ENCODE results near the gene RPS6KA2. TPM values are rescaled to one million over a fixed set of nuclear protein-coding genes. Genes with fewer than 3 reads are reported as not detected.

RPS6KA2 gene
- 22.5 TPM for polyA plus RNA-seq (ENCODE audit: insufficient read length)

DNA sequence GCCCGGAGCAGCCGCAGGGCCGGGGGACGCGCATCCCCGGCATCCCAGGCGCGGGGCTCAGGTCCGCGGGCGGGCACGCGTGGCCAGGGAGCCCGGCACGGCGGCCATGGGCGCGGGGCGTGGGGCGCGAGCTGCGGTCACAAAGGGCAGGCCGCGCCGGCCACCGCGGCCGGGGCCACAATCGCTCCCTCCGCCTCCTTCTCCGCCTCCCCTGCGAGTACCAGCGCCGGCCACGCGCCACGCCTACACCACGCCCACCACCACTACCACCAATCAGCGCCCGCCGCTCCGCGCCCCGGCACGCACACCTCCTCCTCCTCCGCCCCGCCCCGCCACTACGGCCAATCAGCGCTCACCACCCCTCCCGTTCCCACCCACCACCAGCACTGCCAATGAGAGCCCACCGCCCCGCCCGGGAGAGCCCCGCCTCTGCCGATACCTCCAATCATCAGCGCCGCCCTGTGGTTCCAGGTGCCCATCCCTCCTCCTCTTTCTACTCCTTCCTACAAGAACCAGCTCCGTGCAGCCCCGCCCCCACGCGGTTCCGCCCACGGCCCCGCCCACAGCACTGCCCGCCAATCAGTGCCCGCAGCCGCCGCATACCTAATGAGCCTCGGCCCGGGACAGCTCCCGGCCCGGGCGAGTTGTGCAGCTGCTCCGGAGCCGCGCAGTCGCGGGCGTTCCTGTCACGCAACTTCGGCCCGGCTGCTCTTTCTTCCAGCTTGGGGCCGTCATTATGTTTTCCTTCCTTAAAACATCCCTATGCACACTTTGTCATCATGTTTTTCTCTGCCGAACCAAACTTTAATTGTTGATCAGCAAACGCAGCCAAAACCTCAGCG, at the start of gene RPS6KA2:
Gene RPS6KA2, minus strand, starts transcription at position 219 of the 842 bp plus-strand sequence. CDS start 232 bp downstream, outside the sequence.
- peak; percentile 92 for DNase-seq (ENCODE audit: low read depth)

DNA sequence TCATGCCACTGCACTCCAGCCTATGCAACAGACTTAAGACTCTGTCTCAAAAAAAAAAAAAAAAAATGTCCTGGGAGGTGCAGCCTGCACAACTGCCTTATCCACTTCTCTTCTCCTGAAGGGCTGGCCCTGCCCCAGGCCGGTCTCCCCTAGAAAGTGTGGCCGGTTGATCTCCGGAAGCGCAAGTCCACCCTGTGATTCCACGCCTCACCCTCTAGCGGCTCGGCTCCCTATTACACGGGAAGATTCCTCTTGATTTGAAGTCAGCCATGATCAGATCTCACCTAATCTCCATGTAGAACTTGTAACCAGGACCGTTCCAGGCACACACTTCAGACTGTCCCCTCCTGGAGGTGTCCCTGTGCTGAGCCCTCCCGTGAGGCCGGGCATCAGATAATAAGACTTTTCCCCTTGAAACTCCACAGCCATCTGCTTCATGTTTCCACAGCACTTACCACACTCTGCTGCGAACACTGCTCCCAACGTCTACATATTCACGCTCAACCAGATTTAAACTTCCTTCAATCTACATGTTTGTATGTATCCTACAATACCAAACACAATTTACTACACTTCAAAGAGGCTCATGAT, 49.3 kb upstream of the RPS6KA2 start:
- no peak for DNase-seq (ENCODE audit: low read depth)

DNA sequence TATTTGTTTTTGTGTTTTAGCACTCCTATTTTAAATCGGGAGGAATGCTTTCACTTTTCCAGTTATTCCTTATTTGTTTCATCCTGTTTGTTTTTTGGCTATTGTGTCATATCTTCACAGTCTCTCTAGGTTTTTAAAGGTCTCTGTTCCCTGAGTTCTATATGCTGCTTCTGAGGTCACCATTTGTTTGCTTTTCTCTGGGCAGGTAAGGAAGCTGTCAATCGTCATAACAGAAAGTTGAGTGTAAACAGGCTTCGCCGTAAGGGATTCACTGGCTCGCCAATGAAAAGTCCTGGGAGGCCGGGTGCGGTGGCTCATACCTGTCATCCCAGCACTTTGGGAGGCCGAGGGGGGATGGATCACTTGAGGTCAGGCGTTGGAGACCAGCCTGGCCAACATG, 48.7 kb upstream of the RPS6KA2 start:
- no peak for DNase-seq (ENCODE audit: low read depth)

DNA sequence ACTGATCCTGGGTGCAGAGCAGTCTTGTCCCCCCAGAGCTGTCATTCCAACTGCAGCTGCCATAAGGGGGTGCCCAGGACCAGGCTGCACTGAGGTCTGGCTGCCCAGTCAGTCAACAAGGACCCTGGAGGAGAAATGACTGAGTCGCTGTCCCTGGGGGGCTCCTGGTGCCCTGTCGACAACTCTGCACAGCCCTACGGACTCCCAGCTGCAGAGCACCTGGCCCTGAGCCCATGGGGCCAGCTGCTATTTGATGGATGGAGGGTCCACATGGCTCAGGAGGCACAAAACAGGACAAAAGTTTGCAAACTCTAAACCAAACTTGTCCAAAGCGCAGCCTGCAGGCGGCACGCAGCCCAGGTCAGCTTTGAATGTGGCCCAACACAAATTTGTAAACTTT, 46.3 kb upstream of the RPS6KA2 start:
- no peak for DNase-seq (ENCODE audit: low read depth)

DNA sequence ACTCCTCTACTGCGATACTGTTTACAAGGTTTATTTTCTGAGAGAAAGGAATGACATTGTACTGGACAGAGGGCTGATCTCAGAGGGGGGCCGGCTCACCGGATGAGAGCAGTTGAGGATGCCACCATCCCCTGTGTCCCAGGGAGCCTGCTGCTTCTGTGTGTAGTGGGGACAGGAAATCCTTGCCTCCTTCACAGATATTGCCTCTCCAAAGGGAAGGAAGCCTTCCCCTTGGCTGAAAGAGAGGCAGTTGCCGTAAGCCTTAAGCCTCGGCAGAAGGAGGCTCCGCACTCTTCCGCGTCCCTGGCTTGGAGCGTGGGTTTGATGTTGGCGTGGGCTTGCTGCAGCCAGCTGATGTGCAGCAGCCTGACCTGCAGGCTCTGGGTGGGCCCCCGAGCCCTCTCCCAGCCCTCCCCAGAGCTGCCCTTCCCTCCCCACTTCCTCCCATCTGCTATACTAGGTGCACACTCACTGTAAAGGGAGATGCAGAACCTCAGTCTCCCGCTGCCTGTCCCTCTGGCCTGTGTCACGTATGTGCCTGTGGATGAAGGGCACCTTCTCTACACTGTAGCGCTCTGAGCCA, 45.7 kb upstream of the RPS6KA2 start:
- no peak for DNase-seq (ENCODE audit: low read depth)

DNA sequence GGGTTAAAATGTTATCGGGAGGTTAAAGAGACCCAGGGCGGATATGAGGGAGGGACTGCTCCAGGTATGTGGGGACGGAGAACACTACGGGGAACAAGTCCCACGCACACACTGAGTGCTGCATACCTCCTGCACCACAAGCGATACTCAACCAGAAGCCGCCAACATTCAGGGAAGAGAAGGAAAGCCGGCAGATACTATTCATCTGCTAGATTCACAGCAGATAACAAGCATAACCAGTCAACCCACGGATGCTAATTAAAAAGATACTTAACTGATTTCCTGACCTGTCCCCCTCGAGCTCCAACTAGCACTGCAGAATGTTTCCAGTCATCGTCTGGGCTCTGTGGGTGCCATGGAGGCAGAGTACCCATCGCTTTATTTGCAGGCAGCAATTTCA, 45.1 kb upstream of the RPS6KA2 start:
- no peak for DNase-seq (ENCODE audit: low read depth)

DNA sequence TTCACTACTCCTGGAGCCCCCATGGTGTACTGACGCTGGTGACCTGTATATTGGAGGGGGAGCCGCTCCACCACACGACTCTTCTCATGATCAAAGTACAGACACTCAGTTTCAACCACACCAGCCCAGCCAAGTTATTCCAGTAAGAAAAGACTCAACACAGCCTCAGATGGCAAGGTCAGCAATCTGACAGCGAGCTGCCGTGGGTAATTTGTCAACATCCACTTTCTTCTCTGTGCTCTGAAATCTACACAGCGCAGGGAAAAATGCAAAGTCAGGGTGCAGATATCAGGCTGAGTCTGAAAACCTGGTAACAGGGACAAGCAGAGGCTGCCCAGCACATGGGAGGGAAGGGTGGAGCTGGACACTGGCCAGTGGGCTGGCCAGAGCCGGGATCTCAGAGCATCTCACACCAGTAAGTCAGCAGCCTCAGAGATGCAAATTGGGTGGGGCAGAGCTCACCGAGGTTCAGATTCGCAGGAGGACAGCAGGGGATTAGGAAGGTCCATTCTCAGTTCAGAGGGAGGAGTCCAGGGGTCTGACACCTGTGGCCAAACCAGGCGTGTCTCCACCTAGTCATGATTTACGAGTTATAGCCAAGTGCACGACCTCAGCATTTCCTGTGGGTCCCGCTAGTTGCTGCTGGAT, 44.5 kb upstream of the RPS6KA2 start:
- DNase-seq (ENCODE audit: low read depth): no peak

DNA sequence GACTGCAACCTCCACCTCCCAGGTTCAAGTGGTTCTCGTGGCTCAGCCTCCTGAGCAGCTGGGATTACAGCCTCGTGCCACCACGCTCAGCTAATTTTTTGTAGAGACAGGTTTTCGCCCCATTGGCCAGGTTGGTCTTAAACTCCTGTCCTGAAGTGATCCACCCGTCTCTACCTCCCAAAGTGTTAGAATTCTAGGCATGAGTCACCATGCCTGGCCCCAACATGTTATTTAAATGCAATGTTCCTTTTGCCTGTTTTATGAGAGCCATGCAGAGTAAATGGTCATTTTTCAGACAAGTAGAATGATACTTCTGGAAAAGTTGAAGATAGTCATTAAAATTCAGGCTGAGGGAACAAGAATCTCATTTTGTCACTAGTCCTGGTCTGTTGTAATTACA, 43.8 kb upstream of the RPS6KA2 start:
- DNase-seq (ENCODE audit: low read depth): no peak

DNA sequence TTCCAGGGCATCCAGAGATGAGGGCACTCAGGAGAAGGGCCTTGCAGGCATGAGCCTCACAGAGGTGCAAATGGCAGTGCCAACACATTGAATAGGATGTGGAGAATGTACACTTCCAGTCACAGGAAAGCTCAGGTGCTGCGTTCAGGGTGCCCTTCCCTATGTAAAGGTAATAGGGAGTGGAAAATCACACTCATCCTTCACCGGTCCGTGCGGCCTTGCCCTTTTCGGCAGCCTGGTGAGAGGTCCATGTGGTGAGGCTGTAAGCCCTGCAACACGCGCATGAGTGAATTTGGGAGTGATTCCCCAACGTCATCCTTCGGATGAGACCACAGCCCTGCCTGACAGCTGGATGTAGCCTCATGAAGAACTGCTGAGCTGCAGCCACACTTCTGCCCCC, 43.0 kb upstream of the RPS6KA2 start:
- DNase-seq (ENCODE audit: low read depth): no peak

DNA sequence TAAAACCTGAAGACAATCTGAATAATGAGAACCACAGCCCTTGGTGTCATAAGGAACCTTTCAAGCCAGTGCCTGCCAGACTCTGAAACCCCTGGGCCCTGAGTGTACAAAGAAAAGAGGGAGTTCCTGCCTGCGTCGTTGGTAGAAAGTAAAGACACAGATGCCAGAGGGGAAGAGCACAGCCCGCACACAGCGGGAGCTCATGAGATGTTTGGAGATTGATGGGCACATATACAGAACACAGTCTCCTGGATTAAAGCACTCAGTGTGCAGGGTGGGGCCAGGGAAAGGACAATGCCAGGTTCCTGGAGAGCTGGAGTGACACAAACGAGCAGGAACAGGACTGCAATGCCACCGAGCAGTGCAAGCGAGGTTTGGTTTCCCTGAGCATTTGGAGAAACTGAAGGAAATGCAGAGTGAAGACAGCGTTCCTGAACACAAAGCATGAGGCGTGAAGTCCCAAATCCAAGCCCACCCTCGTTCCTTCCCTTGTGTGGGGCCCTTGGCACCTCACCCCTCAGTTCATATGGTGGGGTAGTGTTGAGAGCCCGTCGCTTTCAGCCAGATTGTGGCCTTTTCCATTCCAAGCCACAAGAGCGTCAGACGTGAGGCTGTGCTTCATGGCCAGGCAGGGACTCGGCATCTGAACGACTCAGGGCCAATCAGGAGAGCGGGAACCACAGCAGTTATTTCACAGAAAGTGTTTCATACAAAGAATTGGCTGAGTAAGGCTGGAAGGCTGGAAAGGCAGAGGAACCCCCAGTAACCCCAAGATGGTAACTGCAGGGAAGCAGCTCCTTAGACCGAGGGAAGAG, 41.0 kb upstream of the RPS6KA2 start:
- no peak for DNase-seq (ENCODE audit: low read depth)

DNA sequence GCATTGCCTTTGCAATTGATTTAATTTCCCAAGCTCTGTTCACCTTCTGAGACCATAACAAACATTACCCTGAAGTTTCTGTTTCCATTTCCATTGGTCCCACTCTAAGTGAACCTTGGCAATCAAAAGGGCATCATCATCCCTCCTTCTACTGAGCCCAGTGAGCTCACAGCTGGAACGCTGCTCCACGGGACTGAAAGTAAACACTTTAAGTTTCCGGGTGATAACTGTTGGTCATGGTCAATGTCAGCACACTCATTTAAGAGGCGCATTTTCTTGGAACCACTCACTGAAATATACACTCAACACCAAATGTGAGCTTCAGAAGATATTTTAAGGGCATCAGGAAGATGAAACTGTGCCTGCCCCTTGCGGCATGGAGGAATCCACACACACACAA, 37.1 kb upstream of the RPS6KA2 start:
- DNase-seq (ENCODE audit: low read depth): no peak

DNA sequence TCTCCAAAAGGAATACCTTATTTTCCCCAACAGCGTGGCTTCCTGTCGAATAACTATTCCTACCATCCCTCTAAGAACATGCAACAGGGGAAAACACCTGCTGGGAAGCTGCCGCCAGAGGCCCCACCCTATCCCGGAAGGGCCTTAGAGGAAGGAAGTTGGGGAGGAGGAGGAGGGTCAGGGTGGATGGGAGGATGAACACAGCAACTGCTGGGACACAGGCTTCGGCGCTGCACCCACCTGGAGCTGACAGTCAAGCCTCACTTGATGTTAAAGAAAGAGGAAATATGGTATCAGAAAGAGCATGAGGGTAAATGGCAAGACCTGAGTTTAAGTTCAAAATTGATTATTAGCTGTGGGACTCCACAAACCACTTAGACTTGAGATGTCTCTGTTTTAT, 36.5 kb upstream of the RPS6KA2 start:
- DNase-seq (ENCODE audit: low read depth): no peak

DNA sequence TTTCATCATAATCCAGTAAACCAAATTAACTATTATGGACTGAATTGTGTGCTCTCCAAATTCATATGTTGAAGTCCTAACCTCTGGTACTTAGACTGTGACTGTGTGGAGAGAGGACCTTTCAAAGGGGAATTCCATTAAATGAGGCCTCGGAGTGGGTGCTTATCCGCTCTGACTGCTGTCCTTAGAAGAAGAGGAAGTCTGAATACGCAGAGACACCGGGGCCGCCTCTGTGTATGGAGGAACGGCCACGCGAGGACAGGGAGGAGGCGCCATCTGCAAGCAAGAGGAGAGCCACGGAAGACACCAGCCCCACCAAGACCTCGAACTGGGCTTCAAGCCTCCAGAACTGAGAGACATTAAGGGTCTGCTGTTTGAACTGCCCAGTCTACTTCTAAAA, 35.6 kb upstream of the RPS6KA2 start:
- no peak for DNase-seq (ENCODE audit: low read depth)

DNA sequence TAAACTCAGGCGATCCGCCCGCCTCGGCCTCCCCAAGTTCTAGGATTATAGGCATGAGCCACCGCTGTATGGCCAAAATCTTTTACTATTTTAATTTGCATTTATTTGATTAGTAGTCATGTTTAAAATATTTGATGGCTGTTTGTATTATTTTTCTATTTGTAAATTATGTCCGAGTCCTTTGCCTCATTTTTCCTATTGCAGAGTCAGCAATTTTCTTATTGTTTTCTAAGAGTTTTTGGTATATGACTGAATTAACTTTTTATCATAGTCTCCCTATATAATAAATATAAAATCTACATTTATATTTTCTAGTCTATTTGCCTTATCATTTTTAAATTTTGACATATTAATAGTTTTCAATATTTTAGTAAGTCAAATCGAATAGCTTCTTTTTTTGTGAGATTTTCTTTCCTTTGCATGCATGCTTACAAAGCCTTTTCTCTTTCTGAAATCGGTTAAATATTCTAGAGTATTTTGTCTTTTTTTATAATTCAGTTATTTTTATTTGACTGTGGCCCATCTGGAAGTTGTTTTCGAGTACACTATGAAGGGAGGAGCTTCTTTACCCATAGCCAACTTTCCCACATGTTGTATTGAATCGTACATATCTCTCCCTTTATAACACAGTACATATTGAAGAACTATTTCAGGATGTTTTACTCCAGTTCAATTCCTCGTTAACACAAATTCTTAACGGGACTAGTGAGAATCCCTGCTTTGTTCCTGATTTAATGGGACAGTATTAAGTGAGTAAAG, 34.5 kb upstream of the RPS6KA2 start:
- peak; percentile 28 for DNase-seq (ENCODE audit: low read depth)

DNA sequence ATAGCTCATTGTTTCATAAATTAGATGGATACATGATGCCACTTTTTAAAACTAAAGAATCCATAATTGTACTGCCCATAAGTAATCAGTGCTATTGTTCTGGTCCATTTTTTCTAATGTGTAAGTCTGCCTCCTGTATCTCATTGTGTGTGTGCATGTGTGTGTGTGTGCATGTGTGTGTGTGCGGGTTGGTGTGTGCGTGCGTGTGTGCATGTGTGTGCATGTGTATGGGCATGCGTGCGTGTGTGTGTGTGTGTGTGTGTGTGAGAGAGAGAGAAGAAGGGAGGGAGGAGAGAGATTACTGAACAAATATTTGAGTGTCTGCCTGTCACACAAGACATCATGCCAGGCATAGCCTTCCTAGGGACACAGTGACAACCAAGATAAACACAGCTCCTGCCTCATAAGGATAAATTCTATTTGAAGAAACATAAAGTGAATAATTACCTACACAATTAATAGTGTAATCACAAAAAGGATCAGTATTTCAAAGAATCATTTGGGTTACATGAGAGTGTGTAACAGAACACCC, 33.2 kb upstream of the RPS6KA2 start:
- DNase-seq (ENCODE audit: low read depth): no peak

DNA sequence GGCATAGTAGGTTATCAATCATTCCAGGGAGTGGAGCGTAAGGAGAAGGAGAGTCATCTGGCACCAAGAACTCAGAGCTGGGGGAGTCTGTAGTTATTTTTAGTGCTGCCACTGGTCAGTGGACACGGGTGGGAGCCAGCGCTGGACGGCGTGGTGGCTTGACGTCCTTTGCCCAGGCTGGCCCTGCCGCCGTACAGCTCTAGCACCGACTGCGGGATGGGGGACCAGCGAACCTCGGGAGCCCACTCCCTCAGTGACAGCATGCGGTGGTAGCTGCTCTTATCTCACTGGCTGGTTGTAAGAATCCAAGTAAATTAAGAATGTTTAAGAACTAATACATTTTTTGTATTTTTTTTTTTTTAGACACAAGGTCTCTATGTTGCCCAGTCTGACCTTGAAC, 32.5 kb upstream of the RPS6KA2 start:
- no peak for DNase-seq (ENCODE audit: low read depth)

DNA sequence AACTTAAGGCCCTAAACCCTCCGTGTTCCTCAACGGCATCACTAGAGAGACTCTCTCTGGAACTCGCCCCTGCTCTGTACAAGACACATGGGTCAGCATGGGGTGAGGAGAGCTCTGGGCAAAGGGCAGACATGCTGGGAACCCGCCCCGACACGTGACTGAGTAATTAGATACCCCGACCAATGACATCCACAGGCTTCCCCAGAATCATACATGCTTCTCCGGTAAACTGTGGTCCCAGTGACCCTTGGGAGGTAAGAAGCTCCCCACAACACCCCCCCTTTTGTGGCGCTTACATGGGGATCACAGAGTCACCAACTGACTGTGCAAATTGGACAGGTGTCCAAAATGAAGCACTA, 31.7 kb upstream of the RPS6KA2 start:
- no peak for DNase-seq (ENCODE audit: low read depth)

DNA sequence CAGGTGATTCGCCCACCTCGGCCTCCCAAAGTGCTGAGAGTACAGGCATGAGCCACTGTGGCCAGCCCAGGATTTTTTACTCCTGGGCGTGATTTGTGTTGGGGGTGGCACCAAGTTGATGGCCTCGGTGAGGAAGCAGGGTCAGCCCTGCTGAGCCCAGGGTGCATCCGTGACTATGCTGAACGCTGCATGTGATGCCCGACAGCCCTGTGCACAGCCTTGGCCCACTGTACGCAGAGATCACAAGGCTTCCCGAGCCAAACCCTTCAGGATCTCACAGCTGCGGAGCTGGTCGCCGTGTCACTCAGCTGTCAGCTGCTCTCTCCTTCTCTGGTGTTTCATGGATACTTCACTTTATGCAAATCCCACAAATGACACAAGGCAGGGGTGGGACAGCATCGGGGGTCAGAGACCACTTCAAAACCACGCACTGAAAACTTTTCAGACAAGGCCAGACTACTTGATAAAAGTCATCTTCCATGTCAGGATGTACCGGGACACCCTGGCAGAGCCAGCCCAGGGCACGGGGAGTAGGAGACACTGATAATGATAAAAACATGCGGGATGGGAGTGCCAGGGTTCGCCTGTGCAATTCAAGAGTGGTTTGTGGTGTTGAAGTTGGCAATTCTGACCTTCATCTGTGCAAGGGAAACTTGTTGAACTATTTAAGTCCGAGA, 31.2 kb upstream of the RPS6KA2 start:
- DNase-seq (ENCODE audit: low read depth): no peak

DNA sequence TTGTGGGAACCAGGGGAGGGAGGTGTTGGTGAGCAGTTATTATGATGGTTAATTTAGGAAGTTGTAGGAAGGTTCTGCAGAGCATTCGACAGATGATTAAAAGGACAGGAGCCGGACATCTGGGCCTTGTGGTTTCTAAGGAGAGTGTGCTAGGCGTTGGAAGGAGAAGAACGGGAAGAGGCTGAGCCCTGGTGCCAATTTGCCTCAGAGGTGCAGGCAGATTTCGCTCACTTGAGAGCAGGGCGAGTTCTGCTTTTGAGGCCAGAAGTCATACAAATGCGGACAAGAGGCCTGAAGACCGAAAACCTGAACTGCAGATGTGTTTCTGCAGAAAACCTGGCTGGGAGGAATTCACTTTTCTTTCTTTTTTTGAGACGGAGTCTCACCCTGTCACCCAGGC, 30.5 kb upstream of the RPS6KA2 start:
- no peak for DNase-seq (ENCODE audit: low read depth)

All from forelimb muscle (tissue), 1 donor.